ENCODE measurements around the gene DHX34. TPM values are rescaled to one million over a fixed set of nuclear protein-coding genes. Genes with fewer than 3 reads are reported as not detected.
"Not testable (repeated sequence)": the region's sequence is repeated elsewhere in the genome, so short reads cannot be mapped to it uniquely, and the experiment has no call there.

Gene DHX34, protein sequence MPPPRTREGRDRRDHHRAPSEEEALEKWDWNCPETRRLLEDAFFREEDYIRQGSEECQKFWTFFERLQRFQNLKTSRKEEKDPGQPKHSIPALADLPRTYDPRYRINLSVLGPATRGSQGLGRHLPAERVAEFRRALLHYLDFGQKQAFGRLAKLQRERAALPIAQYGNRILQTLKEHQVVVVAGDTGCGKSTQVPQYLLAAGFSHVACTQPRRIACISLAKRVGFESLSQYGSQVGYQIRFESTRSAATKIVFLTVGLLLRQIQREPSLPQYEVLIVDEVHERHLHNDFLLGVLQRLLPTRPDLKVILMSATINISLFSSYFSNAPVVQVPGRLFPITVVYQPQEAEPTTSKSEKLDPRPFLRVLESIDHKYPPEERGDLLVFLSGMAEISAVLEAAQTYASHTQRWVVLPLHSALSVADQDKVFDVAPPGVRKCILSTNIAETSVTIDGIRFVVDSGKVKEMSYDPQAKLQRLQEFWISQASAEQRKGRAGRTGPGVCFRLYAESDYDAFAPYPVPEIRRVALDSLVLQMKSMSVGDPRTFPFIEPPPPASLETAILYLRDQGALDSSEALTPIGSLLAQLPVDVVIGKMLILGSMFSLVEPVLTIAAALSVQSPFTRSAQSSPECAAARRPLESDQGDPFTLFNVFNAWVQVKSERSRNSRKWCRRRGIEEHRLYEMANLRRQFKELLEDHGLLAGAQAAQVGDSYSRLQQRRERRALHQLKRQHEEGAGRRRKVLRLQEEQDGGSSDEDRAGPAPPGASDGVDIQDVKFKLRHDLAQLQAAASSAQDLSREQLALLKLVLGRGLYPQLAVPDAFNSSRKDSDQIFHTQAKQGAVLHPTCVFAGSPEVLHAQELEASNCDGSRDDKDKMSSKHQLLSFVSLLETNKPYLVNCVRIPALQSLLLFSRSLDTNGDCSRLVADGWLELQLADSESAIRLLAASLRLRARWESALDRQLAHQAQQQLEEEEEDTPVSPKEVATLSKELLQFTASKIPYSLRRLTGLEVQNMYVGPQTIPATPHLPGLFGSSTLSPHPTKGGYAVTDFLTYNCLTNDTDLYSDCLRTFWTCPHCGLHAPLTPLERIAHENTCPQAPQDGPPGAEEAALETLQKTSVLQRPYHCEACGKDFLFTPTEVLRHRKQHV
- 6.4 TPM for total RNA-seq
- long read RNA-seq, full-length matches to known transcripts: 8 of 31 reads
- long read RNA-seq, partial matches to known transcripts: 20 of 31 reads
- long read RNA-seq, other reads (novel, unspliced or antisense): 3 of 31 reads

DNA sequence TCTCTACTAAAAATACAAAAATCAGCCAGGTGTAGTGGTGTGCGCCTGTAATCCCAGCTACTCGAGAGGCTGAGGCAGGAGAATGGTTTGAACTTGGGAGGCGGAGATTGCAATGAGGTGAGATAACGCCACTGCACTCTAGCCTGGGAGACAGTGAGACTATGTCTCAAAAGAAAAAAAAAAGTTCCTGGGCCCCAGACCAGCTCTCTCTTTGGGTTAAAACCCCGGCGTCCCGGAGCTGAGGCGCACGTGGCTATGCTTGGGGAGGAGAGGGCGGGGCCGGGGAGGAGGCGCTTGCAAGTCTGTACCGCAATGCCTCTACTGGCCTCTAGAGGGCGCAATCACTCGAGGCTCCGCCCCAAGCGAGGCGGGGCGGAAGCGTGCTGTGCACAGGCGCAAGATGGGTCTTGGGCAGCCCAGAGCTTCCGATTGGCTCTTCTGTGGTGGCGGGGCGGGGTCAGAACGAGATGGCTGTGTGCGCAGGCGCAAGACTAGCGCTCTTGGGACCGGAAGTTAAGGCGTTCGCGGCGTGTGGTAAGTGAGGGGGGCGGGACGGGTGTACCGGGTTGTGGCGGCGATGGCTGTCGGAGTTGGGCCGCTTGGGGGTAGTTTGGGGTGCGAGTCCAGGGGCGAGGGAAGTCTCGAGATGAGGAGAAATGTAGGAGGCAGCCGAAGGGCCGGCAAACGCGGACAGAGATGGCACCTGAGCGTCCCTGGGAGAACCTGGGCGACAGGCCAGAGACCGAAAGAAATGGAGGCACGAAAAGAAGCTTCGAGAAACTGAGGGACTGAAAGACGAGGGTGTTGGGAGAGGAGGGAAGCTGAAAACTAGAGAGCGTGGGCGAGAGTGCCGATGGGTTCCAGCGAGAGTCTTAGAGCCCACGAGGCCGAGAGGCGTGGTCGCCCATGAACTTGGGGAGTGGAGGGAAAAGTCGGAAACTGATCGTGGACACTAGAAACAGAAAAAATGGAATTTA lies at the start of gene DHX34:
Gene DHX34, plus strand, starts transcription at position 497 of the 977 bp plus-strand sequence. CDS start 3,716 bp downstream, outside the sequence.
- DNase-seq (peak; percentile 99), ATAC-seq (ENCODE audit: poor library complexity) (peak; percentile 100)
- intact Hi-C loops (cut with DNase I): no loop called here

GRCh38 chr19:47300867-47301266 lies 48.2 kb upstream of the DHX34 start:
- intact Hi-C loops (cut with DNase I): loop anchor here (10.0 kb wide), 1 partner anchor 84 kb away; no protein-coding TSS in a partner anchor
- not testable (repeated sequence) for ATAC-seq (ENCODE audit: poor library complexity); DNase-seq

DNA sequence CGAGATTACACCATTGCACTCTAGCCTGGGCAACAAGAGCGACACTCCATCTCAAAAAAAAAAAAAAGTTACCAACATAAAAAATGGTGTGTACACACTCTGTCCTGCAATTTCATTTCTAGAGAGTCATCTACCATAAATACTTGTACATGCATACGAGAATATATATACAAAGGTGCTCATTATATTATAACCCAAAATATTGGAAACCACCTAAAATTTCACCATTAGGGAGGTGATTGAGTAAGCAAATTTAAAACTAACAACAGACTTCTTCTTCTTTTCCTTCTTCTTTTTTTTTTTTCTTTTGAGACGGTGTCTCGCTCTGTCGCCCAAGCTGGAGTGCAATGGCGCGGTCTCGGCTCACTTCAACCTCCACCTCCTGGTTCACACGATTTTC lies 46.9 kb upstream of the DHX34 start:
- ATAC-seq (ENCODE audit: poor library complexity) (no peak), DNase-seq (no peak)
- intact Hi-C loops (cut with DNase I): loop anchor here (10.0 kb wide), 1 partner anchor 83 kb away; no protein-coding TSS in a partner anchor

DNA sequence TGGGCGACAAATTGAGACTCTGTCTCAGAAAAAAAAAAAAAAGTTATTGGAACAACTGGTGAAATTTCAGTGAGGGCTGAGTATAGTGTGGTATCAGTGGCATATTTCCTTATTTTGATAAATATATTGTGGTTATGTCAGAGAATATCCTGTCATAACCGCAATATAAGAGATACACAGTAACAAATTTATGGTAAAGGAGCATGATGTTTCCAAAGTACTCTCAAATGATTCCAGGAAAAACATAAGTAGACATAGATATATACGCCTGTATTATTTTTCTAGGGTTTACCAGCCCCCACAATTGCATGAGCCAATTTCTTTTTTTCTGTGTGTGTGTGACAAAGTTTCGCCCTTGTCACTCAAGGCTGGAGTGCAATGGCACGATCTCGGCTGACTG lies 45.1 kb upstream of the DHX34 start:
- intact Hi-C loops (cut with DNase I): loop anchor here (10.0 kb wide), 1 partner anchor 81 kb away; no protein-coding TSS in a partner anchor
- DNase-seq: no peak
- no peak for ATAC-seq (ENCODE audit: poor library complexity)

DNA sequence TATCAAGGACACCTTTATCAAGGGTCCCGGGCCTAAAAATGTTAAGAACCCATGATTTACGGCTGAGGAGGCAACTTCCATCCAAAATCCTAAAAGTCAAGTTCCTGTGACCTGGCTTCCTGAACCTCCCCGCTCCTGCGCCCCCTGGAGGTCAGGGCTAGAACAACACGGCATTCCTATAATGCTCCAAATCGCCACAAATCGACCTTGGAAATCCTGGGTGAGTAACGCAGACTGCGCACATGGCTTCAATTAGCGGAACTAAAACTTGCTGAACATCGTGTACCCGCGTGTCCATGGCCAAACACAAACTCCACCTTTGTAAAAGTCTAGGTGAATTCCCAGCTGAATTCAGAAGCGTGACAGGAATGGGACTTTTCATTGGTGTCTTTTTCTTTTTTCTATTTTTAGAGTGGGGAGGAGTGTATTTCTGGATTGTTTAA lies 43.8 kb upstream of the DHX34 start:
- ATAC-seq (ENCODE audit: poor library complexity): peak; percentile 64
- DNase-seq: peak; percentile 73
- intact Hi-C loops (cut with DNase I): loop anchor here (10.0 kb wide), 1 partner anchor 79 kb away; no protein-coding TSS in a partner anchor

DNA sequence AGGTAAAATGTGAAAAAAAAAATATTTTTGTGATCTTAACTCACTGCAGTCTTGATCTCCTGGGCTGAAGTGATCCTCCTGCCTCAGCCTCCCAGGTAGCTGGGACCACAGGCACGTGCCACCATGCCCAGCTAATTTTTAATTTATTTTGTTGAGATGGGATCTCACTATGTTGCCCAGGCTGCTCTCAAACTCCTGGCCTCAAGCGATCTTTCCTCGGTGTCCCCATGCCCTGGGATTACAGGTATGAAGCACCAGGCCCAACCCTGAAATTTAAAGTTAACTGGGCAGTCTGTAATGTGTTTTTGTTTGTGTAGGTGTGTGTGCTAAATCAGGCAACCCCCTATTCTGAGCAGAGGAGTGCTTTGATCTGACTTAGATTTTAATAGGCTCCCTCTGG lies 42.8 kb upstream of the DHX34 start:
- intact Hi-C loops (cut with DNase I): loop anchor here (10.0 kb wide), 1 partner anchor 78 kb away; no protein-coding TSS in a partner anchor
- ATAC-seq (ENCODE audit: poor library complexity): no peak
- no peak for DNase-seq

GRCh38 chr19:47309038-47309437 lies 40.1 kb upstream of the DHX34 start:
- DNase-seq: no peak
- intact Hi-C loops (cut with DNase I): loop anchor here (10.0 kb wide), 1 partner anchor 76 kb away; no protein-coding TSS in a partner anchor
- no peak for ATAC-seq (ENCODE audit: poor library complexity)

DNA sequence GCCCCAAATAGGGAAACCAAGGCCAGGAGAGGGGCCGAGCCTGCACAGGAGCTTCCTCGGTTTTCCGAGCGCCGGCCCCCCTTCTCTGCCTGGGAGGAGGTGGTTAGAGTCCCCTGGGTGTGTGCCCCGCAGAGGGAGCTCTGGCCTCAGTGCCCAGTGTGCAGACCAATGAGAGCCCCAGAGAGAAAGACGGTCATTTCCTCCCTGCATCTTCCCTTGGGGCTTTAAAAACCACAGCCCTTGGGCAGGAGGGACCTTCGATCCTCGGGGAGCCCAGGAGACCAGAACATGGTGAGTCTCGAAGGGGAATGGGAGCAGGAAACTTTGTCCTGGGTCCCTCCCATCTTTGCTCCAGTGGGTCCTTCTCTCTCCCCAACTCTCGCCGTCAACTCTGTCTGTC lies 39.5 kb upstream of the DHX34 start, which contains the start of gene C5AR1:
Gene C5AR1, plus strand, starts transcription at position 254 of the 400 bp plus-strand sequence. Its CDS starts 35 bp downstream, at position 289.
- intact Hi-C loops (cut with DNase I): loop anchor here (10.0 kb wide), 1 partner anchor 75 kb away; no protein-coding TSS in a partner anchor
- ATAC-seq (ENCODE audit: poor library complexity) (peak; percentile 58), DNase-seq (peak; percentile 71)

DNA sequence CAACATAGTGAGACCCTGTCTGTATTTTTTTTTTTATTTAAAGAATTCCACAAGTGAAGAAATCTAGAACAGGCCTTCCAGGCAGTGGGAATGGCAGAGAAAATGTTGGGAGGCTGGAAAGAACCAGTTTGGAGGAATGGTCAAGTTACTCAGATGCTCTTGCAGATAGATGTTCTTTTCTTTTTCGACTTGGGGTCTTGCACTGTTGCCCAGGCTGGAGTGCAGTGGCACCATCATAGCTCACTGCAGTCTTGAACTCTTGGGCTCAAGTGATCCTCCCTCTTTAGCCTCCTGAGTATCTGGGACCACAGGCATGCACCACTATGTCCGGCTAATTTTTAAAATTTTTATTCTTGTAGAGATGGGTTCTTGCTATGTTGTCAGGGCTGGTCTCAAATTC lies 38.8 kb upstream of the DHX34 start:
- ATAC-seq (ENCODE audit: poor library complexity) (no peak), DNase-seq (no peak)
- intact Hi-C loops (cut with DNase I): no loop called here

GRCh38 chr19:47310819-47311218 lies 38.3 kb upstream of the DHX34 start:
- ATAC-seq (ENCODE audit: poor library complexity) (no peak), DNase-seq (peak; percentile 82)
- intact Hi-C loops (cut with DNase I): no loop called here

GRCh38 chr19:47312366-47313006 lies 36.6 kb upstream of the DHX34 start:
- no peak for DNase-seq
- ATAC-seq (ENCODE audit: poor library complexity): no peak

DNA sequence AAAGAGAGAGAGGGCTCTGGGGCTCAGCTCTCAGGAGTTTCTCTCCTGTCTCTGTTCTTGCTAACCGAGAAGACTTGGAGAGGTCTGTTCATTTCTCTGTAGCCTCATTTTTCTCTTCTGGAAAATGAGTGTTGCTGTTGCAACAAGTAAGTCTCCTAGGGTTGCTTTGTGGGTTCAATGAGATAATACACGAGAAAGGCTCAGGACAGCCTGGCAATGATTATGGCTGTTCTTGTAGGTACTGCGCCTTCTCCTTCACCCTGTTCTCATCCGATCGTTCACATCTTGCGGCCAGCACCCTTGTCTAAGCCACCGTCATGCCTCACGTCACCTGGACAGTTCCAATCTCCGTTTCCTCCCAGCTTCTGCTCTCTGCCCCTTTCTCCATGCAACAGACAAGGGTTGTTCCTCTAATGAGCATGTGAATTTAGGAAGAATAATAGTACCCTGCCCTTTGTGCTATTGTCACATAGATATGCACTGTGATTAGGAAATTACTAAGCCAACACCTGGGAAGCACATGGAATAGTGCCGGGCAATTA lies 35.3 kb upstream of the DHX34 start:
- DNase-seq (no peak), ATAC-seq (ENCODE audit: poor library complexity) (no peak)
- intact Hi-C loops (cut with DNase I): no loop called here

More at GRCh38 chr19:47312366-47313006, 36.6 kb upstream of the DHX34 start:
- intact Hi-C loops (cut with DNase I): no loop called here

- intact Hi-C loops (cut with DNase I): no loop called here
- DNase-seq (peak; percentile 62), ATAC-seq (ENCODE audit: poor library complexity) (peak; percentile 88)
Observed at GRCh38 chr19:47315125-47315821, 33.8 kb upstream of the DHX34 start.

DNA sequence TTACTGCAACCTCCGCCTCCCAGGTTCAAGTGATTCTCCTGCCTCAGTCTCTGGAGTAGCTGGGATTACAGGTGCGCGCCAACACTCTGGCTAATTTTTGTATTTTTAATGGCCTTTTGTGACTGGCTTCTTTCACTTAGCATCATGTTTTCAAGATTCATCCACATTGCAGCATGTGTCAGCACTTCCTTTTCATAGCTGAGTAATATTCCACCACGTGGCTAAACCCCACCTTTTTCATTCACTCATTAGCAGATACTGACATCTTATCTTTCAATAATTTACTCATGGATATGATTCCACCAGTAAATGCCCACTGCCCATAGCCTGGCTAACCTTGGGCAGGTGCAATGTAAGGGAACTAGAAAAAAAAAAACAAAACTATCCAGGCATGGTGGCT lies 32.6 kb upstream of the DHX34 start:
- DNase-seq (no peak), ATAC-seq (ENCODE audit: poor library complexity) (no peak)
- intact Hi-C loops (cut with DNase I): no loop called here

DNA sequence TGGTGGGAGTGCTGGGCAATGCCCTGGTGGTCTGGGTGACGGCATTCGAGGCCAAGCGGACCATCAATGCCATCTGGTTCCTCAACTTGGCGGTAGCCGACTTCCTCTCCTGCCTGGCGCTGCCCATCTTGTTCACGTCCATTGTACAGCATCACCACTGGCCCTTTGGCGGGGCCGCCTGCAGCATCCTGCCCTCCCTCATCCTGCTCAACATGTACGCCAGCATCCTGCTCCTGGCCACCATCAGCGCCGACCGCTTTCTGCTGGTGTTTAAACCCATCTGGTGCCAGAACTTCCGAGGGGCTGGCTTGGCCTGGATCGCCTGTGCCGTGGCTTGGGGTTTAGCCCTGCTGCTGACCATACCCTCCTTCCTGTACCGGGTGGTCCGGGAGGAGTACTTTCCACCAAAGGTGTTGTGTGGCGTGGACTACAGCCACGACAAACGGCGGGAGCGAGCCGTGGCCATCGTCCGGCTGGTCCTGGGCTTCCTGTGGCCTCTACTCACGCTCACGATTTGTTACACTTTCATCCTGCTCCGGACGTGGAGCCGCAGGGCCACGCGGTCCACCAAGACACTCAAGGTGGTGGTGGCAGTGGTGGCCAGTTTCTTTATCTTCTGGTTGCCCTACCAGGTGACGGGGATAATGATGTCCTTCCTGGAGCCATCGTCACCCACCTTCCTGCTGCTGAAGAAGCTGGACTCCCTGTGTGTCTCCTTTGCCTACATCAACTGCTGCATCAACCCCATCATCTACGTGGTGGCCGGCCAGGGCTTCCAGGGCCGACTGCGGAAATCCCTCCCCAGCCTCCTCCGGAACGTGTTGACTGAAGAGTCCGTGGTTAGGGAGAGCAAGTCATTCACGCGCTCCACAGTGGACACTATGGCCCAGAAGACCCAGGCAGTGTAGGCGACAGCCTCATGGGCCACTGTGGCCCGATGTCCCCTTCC lies 28.9 kb upstream of the DHX34 start:
- intact Hi-C loops (cut with DNase I): no loop called here
- DNase-seq (no peak), ATAC-seq (ENCODE audit: poor library complexity) (no peak)

Measured in Right ventricle myocardium superior (tissue), 1 donor.